ENCODE data around the gene TYROBP. TPM values are rescaled to one million over a fixed set of nuclear protein-coding genes. Genes with fewer than 3 reads are reported as not detected.
A peak's percentile ranks its signal among the peaks of the same experiment; 100 is the strongest.

TYROBP gene
- total RNA-seq, 1 donor from 2014 or later = not detected

DNA sequence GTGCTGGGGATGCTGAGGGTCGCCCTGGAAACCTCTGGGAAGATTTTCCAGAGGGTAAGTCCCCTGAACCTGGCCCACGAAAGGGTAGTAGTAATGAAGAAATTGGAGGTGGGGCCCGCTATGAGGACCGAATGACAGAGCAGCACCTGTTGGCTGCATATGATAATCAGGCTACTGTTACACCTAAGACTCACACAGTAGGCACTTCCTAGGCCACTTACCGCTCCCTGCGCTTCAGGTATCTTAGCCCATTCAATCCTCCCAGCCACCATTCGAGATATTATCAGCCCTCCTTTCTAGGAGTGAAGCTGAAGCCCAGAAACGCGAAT lies 23.7 kb upstream of the TYROBP start:
- Mint-ChIP-seq H3K9me3 (ENCODE audit: unreplicated experiment) (no peaks in the 10 kb centered on the region), H3K4me1 (ENCODE audit: unreplicated experiment) (peaks cover 13% of the 10 kb centered on the region), H3K27me3 (ENCODE audit: unreplicated experiment) (peaks cover 5% of the 10 kb centered on the region), H3K27ac (ENCODE audit: unreplicated experiment) (no peak overlapping the region), H3K4me3 (ENCODE audit: unreplicated experiment) (no peak overlapping the region), H3K36me3 (ENCODE audit: low read depth, unreplicated experiment) (no peaks in the 10 kb centered on the region)
- TF ChIP-seq, protein P1, sequence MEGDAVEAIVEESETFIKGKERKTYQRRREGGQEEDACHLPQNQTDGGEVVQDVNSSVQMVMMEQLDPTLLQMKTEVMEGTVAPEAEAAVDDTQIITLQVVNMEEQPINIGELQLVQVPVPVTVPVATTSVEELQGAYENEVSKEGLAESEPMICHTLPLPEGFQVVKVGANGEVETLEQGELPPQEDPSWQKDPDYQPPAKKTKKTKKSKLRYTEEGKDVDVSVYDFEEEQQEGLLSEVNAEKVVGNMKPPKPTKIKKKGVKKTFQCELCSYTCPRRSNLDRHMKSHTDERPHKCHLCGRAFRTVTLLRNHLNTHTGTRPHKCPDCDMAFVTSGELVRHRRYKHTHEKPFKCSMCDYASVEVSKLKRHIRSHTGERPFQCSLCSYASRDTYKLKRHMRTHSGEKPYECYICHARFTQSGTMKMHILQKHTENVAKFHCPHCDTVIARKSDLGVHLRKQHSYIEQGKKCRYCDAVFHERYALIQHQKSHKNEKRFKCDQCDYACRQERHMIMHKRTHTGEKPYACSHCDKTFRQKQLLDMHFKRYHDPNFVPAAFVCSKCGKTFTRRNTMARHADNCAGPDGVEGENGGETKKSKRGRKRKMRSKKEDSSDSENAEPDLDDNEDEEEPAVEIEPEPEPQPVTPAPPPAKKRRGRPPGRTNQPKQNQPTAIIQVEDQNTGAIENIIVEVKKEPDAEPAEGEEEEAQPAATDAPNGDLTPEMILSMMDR (IDR thresholded peaks at IDR 0.05; ENCODE audit: unreplicated experiment) = no peak
- DNase-seq (ENCODE audit: low spot score) = no peak

DNA sequence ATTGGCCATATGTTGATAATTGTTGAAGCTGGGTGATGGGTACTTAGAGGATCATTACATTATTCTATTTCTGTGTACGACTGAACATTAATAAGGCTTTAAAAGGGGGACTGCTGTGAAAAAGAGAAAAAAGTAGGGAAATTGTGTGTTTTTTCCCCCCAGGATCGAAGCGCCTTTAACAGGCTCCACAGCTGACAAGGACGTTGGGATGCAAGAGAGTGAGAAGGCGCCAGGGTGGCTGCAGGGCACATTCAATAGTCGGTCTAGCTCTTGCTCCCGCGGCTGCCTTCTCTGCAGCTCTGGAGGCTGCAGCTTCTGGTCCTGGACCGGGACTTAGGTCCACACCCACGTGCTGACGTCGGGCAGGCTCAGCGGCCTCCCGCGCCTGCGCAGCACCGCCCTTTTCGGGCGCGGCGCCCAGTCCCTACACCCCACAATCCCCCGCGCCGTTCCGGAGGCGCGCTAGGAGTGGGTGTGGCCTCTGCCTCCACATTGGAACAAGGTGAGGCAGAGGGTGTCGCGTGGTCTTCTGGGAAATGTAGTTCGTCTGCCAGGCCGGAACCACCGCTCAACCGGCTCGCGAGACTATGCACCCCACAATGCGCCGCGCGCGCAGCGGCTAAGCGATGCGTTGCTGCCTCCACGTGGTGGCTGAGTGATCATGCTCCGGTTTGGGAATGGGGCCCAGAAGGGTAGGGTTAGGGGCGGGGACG lies 23.2 kb upstream of the TYROBP start:
- Mint-ChIP-seq H3K27me3 (ENCODE audit: unreplicated experiment) (peaks cover 3% of the 10 kb centered on the region), H3K4me1 (ENCODE audit: unreplicated experiment) (peaks cover 15% of the 10 kb centered on the region), H3K9me3 (ENCODE audit: unreplicated experiment) (no peaks in the 10 kb centered on the region), H3K36me3 (ENCODE audit: low read depth, unreplicated experiment) (no peaks in the 10 kb centered on the region), H3K27ac (ENCODE audit: unreplicated experiment) (peak overlapping the region; percentile 9), H3K4me3 (ENCODE audit: unreplicated experiment) (peak overlapping the region; percentile 66)
- DNase-seq (ENCODE audit: low spot score) = peak; percentile 98
- TF ChIP-seq, protein P1 (IDR thresholded peaks at IDR 0.05; ENCODE audit: unreplicated experiment) = peak; percentile 41

DNA sequence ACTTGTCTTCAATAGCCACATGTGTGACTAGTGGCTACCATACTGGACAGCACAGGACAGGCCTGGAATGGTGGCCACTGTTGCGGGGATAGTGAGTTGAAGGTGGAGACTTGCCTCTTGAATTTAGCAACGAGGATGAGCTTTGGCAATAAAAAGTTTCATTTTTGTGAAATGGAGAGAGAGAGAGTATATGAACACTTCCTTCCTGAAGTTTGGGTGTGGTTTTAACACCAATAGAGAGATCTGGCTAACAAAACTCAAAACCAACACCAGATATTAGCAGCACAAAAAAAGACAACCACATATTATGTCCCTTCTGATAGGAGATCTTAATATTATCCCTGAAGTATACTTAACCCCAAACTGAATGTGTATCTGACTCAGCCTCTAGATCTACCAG lies 21.8 kb upstream of the TYROBP start:
- no peak overlapping the region for H3K27ac Mint-ChIP-seq (ENCODE audit: unreplicated experiment)
- no peaks in the 10 kb centered on the region for H3K36me3 Mint-ChIP-seq (ENCODE audit: low read depth, unreplicated experiment)
- H3K9me3 Mint-ChIP-seq (ENCODE audit: unreplicated experiment) = no peaks in the 10 kb centered on the region
- TF ChIP-seq, protein P1 (IDR thresholded peaks at IDR 0.05; ENCODE audit: unreplicated experiment) = no peak
- H3K27me3 Mint-ChIP-seq (ENCODE audit: unreplicated experiment) = peaks cover 10% of the 10 kb centered on the region
- H3K4me1 Mint-ChIP-seq (ENCODE audit: unreplicated experiment) = peaks cover 9% of the 10 kb centered on the region
- DNase-seq (ENCODE audit: low spot score) = no peak
- H3K4me3 Mint-ChIP-seq (ENCODE audit: unreplicated experiment) = no peak overlapping the region

DNA sequence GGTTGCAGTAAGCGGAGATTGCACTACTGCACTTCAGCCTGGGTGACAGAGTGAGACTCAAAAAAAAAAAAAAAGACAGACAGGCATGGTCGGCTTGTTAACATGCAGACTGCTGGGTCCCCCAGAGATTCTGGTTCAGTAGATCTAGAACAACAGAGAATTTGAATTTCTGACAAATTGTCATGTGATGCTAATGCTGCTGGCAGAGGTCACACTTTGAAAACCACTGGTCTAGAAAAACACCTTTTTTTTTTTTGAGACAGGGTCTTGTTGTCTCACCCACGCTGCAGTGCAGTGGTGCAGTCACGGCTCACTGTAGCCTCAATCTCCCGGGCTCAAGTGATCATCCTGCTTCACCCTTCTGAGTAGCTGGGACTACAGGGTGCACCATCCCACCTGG lies 20.4 kb upstream of the TYROBP start:
- Mint-ChIP-seq H3K4me3 (ENCODE audit: unreplicated experiment) (no peak overlapping the region), H3K36me3 (ENCODE audit: low read depth, unreplicated experiment) (no peaks in the 10 kb centered on the region), H3K27me3 (ENCODE audit: unreplicated experiment) (peaks cover 10% of the 10 kb centered on the region), H3K27ac (ENCODE audit: unreplicated experiment) (no peak overlapping the region), H3K9me3 (ENCODE audit: unreplicated experiment) (no peaks in the 10 kb centered on the region), H3K4me1 (ENCODE audit: unreplicated experiment) (peaks cover 9% of the 10 kb centered on the region)
- no peak for DNase-seq (ENCODE audit: low spot score)
- TF ChIP-seq, protein P1 (IDR thresholded peaks at IDR 0.05; ENCODE audit: unreplicated experiment) = no peak

DNA sequence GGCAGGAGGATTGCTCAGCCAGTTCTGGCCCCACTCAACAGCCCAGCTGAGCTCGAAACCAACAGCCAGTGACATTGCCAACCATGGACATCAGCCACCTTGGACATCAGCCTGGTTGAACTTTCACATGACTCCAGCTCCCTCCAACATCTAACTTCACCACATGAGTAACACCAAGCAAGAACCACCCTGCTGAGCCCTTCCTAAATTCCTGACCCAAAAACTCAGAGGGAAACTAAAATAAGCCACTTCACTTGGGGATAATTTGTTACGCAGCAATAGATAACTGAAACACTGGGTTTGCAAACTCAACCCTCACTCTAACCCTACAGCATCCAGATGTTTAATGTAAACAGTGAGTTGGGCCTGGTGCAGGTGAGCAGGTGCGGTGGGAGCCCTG lies 17.4 kb upstream of the TYROBP start:
- no peaks in the 10 kb centered on the region for H3K9me3 Mint-ChIP-seq (ENCODE audit: unreplicated experiment)
- H3K4me1 Mint-ChIP-seq (ENCODE audit: unreplicated experiment) = peaks cover 3% of the 10 kb centered on the region
- peaks cover 7% of the 10 kb centered on the region for H3K27me3 Mint-ChIP-seq (ENCODE audit: unreplicated experiment)
- DNase-seq (ENCODE audit: low spot score) = no peak
- H3K36me3 Mint-ChIP-seq (ENCODE audit: low read depth, unreplicated experiment) = no peaks in the 10 kb centered on the region
- no peak overlapping the region for H3K4me3 Mint-ChIP-seq (ENCODE audit: unreplicated experiment)
- peak overlapping the region; percentile 37 for H3K27ac Mint-ChIP-seq (ENCODE audit: unreplicated experiment)
- TF ChIP-seq, protein P1 (IDR thresholded peaks at IDR 0.05; ENCODE audit: unreplicated experiment) = no peak
